Measurements from ENCODE around the gene ZFYVE26.

Gene ZFYVE26

GRCh38 chr14:67762051-67762450 lies 54.3 kb downstream of the ZFYVE26 start:
- TF ChIP-seq TCF12 (IDR thresholded peaks at IDR 0.05; ENCODE audit: low read depth) = no peak
- TF ChIP-seq FOXM1 (IDR thresholded peaks at IDR 0.05; ENCODE audit: borderline replicate concordance, low read depth) = no peak
- no peak for TF ChIP-seq MAX (IDR thresholded peaks at IDR 0.05)
- no peak for TF ChIP-seq EP300 (IDR thresholded peaks at IDR 0.05; ENCODE audit: borderline replicate concordance)
- TF ChIP-seq CEBPB (IDR thresholded peaks at IDR 0.05) = no peak
- TF ChIP-seq TEAD4 (IDR thresholded peaks at IDR 0.05) = no peak
- no peak for TF ChIP-seq USF1 (IDR thresholded peaks at IDR 0.05)
- TF ChIP-seq EGR1 (IDR thresholded peaks at IDR 0.05) = no peak
- TF ChIP-seq NFIC (IDR thresholded peaks at IDR 0.05) = no peak
- no peak for TF ChIP-seq RAD21 (IDR thresholded peaks at IDR 0.05; ENCODE audit: low read depth)
- TF ChIP-seq TAF1 (IDR thresholded peaks at IDR 0.05; ENCODE audit: low read depth) = no peak
- no peak for TF ChIP-seq YY1 (IDR thresholded peaks at IDR 0.05; ENCODE audit: low read depth)
- TF ChIP-seq ZBTB7A (IDR thresholded peaks at IDR 0.05; ENCODE audit: low read depth) = no peak

GRCh38 chr14:67759916-67760315 lies 56.5 kb downstream of the ZFYVE26 start:
- no peak for TF ChIP-seq ZBTB7A (IDR thresholded peaks at IDR 0.05; ENCODE audit: low read depth)
- no peak for TF ChIP-seq CREB1 (IDR thresholded peaks at IDR 0.05; ENCODE audit: low read depth)
- TF ChIP-seq REST (IDR thresholded peaks at IDR 0.05; ENCODE audit: low read depth) = no peak
- TF ChIP-seq EGR1 (IDR thresholded peaks at IDR 0.05) = no peak
- no peak for TF ChIP-seq USF1 (IDR thresholded peaks at IDR 0.05)
- TF ChIP-seq EP300 (IDR thresholded peaks at IDR 0.05; ENCODE audit: borderline replicate concordance) = no peak
- TF ChIP-seq YY1 (IDR thresholded peaks at IDR 0.05; ENCODE audit: low read depth) = no peak
- no peak for TF ChIP-seq TCF12 (IDR thresholded peaks at IDR 0.05; ENCODE audit: low read depth)
- no peak for TF ChIP-seq RAD21 (IDR thresholded peaks at IDR 0.05; ENCODE audit: low read depth)
- TF ChIP-seq TAF1 (IDR thresholded peaks at IDR 0.05; ENCODE audit: low read depth) = no peak

- TF ChIP-seq ZBTB7A (IDR thresholded peaks at IDR 0.05; ENCODE audit: low read depth) (no peak), MAX (IDR thresholded peaks at IDR 0.05) (no peak), REST (IDR thresholded peaks at IDR 0.05; ENCODE audit: low read depth) (no peak), CREB1 (IDR thresholded peaks at IDR 0.05; ENCODE audit: low read depth) (no peak), TCF12 (IDR thresholded peaks at IDR 0.05; ENCODE audit: low read depth) (no peak), FOXM1 (IDR thresholded peaks at IDR 0.05; ENCODE audit: borderline replicate concordance, low read depth) (no peak), TAF1 (IDR thresholded peaks at IDR 0.05; ENCODE audit: low read depth) (no peak), NFIC (IDR thresholded peaks at IDR 0.05) (no peak), RAD21 (IDR thresholded peaks at IDR 0.05; ENCODE audit: low read depth) (no peak), USF1 (IDR thresholded peaks at IDR 0.05) (no peak), CEBPB (IDR thresholded peaks at IDR 0.05) (no peak), EP300 (IDR thresholded peaks at IDR 0.05; ENCODE audit: borderline replicate concordance) (no peak), YY1 (IDR thresholded peaks at IDR 0.05; ENCODE audit: low read depth) (no peak), EGR1 (IDR thresholded peaks at IDR 0.05) (no peak), TEAD4 (IDR thresholded peaks at IDR 0.05) (no peak)
Measured at GRCh38 chr14:67757175-67757574, 59.2 kb downstream of the ZFYVE26 start.

GRCh38 chr14:67756496-67756895 lies 59.9 kb downstream of the ZFYVE26 start:
- TF ChIP-seq FOXM1 (IDR thresholded peaks at IDR 0.05; ENCODE audit: borderline replicate concordance, low read depth) (no peak), CREB1 (IDR thresholded peaks at IDR 0.05; ENCODE audit: low read depth) (no peak), REST (IDR thresholded peaks at IDR 0.05; ENCODE audit: low read depth) (no peak), YY1 (IDR thresholded peaks at IDR 0.05; ENCODE audit: low read depth) (no peak), EGR1 (IDR thresholded peaks at IDR 0.05) (no peak), TEAD4 (IDR thresholded peaks at IDR 0.05) (no peak)

Measured in Ishikawa (cell line).